HepG2 (cell line): ENCODE results near the gene SCT. TPM values are rescaled to one million over a fixed set of nuclear protein-coding genes. Genes with fewer than 3 reads are reported as not detected.

Experiments used
- ARID4A ChIP-seq: sonication (generic); formaldehyde crosslinking; IDR thresholded peaks from 2 replicates; pipeline ENCODE4 v1.5.0; 2020; ENCODE audit warnings: mild to moderate bottlenecking, missing genetic modification reagents, borderline replicate concordance
- CREB3 ChIP-seq: sonication (generic); formaldehyde crosslinking; IDR thresholded peaks from 2 replicates; pipeline ENCODE4 v1.5.0; 2020; ENCODE audit warnings: missing genetic modification reagents
- FOXO4 ChIP-seq: sonication (generic); formaldehyde crosslinking; conservative IDR thresholded peaks from 2 replicates; pipeline ENCODE4 v1.8.1; 2023; ENCODE audit warnings: missing genetic modification reagents
- HOMEZ ChIP-seq: IDR thresholded peaks from 2 replicates; pipeline ENCODE4 v1.6.1; 2016; ENCODE audit warnings: low read depth
- MXD4 ChIP-seq: IDR thresholded peaks from 2 replicates; pipeline ENCODE4 v1.6.1; 2016; ENCODE audit warnings: mild to moderate bottlenecking, missing biosample characterization, missing genetic modification reagents
- ZNF18 ChIP-seq: sonication (generic); formaldehyde crosslinking; IDR thresholded peaks from 2 replicates; pipeline ENCODE4 v1.8.0; 2022; ENCODE audit warnings: mild to moderate bottlenecking, missing genetic modification reagents; ENCODE audit not compliant: insufficient replicate concordance
- ZNF281 ChIP-seq: sonication (generic); formaldehyde crosslinking; IDR thresholded peaks from 2 replicates; pipeline ENCODE4 v1.4.0; 2020; ENCODE audit warnings: missing genetic modification reagents, borderline replicate concordance
- ZNF350 ChIP-seq: sonication (generic); formaldehyde crosslinking; IDR thresholded peaks from 2 replicates; pipeline ENCODE4 v1.4.0; 2020; ENCODE audit warnings: mild to moderate bottlenecking, low read depth, missing genetic modification reagents, borderline replicate concordance
- ZNF362 ChIP-seq: sonication (generic); formaldehyde crosslinking; IDR thresholded peaks from 2 replicates; pipeline ENCODE4 v1.4.0; 2020; ENCODE audit warnings: missing genetic modification reagents, mild to moderate bottlenecking, borderline replicate concordance
- ZNF503 ChIP-seq: sonication (generic); formaldehyde crosslinking; IDR thresholded peaks from 2 replicates; pipeline ENCODE4 v1.4.0; 2020; ENCODE audit warnings: missing genetic modification reagents
- ZNF790 ChIP-seq: sonication (generic); formaldehyde crosslinking; IDR thresholded peaks from 2 replicates; pipeline ENCODE4 v1.8.0; 2022; ENCODE audit warnings: missing genetic modification reagents, mild to moderate bottlenecking, borderline replicate concordance
- polyA plus RNA-seq, 8 experiments: library from polyadenylated mRNA; depleted of rRNA in 3 of 8; stranded (reverse) in 7 of 8; unstranded in 1 of 8; fragments of >200 nt; fragmentation: Illumina TruSeq in 4 of 8; extraction: Trizol in 4 of 8; gene quantifications; 2 replicates each; pipeline versions ENCODE4 v1.2.1 to v1.2.3, GENCODE V29; 2011 to 2016; ENCODE audit warnings: low read depth in 4 of 8, missing spikeins in 1 of 8, mixed read lengths in 1 of 8; ENCODE audit not compliant: insufficient read depth in 1 of 8
- total RNA-seq, 5 experiments: library from RNA; depleted of rRNA; stranded (reverse); fragments of >200 nt; fragmentation: Illumina TruSeq; extraction: Trizol; gene quantifications; 2 replicates each; pipeline ENCODE4 v1.2.3, GENCODE V29; 2016; ENCODE audit warnings: low read depth in 1 of 5

The SCT gene
- total and polyA plus RNA-seq, 2 of the 13 experiments (the other 11 are each of a cell fraction or from before 2014, with no cell fraction given) = not detected

- TF ChIP-seq ZNF503 (no peak), FOXO4 (CRISPR knock-in tag) (no peak), ZNF350 (CRISPR knock-in tag) (peak; percentile 52; the same call in 1 of the 2 replicates), ZNF281 (CRISPR knock-in tag) (peak; percentile 16; the same call in 1 of the 2 replicates), MXD4 (CRISPR knock-in tag) (peak; percentile 81), ZNF790 (no peak), HOMEZ (peak; percentile 69; the same call in 1 of the 2 replicates), ZNF18 (CRISPR knock-in tag) (no peak), CREB3 (CRISPR knock-in tag) (no peak), ARID4A (CRISPR knock-in tag) (peak; percentile 83; the same call in 1 of the 2 replicates), ZNF362 (no peak)
Observed at GRCh38 chr11:587978-588380, 39.0 kb downstream of the SCT start (continued).
